ENCODE results near the gene FREM3.
A peak's percentile ranks its signal among the peaks of the same experiment; 100 is the strongest.
"Not testable (repeated sequence)": the region's sequence is repeated elsewhere in the genome, so short reads cannot be mapped to it uniquely, and the experiment has no call there.

The FREM3 gene

DNA sequence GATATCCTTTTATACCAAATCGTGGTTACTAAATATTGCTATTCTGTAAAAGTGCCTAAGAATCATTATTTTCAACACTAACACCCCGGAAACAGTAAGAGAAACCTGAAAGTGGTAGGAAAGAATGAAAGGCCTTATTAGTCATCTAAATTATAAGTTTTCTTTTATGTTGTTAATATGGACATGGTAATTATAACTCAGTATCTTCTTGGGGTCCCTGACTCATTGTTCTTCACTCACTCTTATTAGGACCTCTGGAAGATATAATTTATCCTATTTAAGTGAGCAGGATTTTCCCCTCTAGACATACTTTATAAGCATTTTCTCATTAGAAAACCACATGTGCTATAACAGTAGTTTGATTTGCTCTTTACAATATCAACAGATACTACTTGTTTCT is 136.0 kb downstream of the FREM3 start:
- no peak for DNase-seq

DNA sequence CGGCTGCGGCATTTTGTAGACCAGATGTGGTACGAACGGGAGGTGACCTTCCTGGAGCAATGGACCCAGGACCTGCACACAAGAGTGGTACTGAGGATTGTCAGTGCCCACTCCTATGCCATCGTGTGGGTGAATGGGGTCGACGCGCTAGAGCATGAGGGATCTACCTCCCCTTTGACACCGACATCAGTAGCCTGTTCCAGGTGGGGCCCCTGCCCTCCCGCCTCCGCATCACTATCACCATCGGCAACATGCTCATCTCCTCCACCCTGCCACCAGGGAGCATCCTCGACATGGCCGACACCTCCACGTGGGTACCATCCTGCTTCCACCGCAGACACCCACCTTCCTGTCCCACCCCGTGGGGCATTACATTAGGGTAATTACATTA is 140.7 kb downstream of the FREM3 start:
- no peak for DNase-seq

DNA sequence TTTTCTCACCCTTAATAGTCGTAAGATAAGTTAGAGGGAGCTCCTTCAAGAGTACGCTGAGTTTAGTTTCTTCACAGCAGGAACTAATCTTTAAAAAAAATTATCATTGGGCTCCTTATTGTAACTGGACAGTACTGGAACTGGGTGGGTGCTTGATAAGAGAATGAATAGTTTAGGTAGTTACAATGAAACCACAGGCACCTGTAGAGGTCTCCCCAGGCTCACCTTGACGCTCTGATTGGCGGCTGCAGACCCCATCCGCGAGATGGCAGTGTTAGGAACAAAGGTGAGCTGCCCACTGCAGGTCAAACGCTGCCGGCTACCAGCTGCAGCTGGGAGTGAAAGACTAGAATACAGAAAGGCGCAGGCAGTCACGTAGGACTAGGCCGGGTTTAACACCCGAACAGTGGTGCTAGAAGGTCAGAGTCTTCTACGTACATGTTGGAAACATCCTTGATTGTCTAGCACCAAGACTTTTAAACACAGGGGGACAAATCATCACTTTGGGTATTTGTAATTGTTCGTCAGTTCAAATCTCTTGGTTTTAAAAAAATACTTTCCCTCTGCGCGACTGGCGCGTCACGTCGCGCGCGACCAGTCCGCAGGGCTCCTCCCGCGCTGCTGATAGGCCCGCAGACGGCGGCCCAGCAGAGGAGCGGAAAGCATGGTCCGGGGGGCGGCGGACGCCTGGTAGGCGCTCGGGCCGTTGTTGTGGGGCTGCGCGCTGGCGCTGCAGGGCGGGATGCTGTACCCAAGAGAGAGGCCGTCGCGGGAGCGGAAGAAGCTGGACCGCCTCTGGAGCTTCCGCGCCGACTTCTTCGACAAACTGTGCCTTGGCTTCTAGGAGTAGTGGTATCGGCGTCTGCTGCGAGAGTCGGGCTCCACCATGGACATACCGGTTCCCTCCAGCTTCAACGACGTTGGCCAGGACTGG is 141.4 kb downstream of the FREM3 start:
- DNase-seq = peak; percentile 9

DNA sequence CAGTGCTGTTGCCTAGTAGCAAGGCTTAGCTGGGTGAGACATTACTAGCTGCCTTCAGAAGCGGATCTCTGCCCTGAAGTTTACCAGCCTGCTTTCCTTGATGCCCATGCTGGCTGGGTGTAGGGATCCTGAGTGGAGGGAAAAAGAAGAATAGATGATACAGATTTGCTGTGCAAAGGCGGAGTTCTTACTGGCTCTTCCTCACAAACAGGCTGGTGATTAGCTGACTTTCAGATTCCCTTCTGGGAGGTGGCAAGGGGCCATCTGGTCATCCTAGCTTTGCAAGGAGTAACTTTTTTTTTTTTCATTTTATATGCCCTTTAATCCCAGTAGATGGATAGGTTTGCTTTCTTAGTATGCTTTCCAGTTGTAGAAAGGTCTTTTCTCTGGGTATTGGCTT is 142.2 kb downstream of the FREM3 start:
- DNase-seq = no peak

DNA sequence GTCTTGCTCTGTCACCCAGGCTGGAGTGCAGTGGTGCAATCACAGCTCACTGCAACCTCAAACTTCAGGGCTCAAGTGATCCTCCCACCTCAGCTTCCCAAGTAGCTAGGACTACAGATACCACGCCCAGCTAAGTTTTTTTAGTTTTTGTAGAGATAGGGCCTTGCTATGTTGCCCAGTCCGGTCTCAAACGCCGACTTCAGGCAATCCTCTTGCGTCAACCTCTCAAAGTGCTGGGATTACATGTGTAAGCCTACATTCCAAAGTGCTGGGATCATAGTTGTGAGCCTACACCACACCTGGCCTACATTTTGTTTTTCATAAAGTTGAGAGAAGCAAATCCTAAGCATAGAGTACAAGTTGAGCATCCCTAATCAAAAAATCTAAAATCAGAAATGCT is 144.8 kb downstream of the FREM3 start:
- no peak for DNase-seq

DNA sequence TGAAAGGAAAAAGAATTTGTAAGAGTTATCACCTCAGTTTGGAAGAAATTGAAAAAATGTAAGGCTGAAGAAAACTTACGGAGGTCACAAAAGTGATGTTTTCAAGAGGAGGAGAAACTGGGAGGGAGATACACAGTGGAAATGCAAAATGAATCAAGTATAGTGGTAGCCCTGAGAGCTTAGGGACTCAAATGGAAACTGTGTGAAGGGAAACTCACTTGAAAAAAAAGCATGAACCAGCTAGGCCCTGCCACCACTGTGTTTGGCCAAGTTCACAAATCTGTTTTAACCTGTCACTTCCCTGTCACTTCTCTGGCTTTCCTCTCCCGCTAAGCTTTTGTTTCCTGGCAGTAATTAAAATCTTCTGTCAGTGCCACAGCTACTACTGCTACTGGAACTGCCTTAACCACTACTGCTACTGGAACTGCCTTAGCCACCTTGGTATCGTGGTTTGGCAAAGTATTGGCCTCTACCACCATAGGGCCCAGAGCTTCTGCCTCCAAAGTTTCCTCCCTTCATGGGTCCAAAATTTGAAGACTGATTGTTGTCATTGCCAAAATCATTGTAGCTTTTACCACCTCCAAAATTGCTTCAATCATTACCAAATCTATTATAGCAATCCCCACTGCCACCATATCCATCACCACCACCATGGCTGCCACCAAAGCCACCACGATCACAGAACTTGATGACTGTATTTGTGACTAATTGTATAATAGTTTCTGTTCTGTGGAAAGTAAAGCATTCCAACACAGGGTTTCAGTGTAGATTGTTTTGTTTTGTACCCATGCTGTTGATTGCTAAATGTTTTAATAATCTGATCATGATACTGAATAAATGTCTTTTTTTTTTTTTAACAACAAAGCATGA is 145.5 kb downstream of the FREM3 start:
- DNase-seq = no peak

DNA sequence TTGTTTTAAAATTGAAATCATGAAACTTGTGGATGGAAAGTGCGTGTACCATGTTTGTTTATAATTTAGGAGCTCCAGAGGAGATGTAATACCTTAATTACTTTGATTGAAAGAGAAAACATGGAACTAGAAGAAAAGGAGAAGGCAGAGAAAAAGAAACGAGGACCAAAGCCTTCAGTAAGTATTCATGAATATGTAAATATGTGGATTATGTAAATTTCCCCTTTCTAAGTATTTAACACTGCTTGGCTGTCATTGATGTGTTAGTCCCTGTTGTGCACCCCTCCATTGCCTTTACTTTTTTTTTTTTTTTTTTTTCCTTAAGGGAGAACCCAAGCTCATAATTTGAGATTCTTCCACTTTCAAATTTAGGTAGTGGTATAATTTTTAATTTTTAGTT is 150.5 kb downstream of the FREM3 start:
- DNase-seq = no peak

DNA sequence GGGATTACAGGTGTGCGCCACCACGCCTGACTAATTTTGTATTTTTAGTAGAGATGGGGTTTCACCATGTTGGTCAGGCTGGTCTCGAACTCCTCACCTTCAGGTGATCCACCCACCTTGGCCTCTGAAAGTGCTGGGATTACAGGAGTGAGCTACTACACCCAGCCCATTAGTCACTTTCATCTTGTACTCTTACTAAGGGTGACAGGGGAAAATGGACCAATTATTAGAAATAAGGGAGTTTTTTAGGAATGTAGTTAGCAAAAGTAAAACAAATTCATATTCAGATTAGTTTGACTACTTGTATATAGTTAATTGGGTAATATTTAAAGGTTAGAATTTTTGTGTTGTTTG is 160.8 kb downstream of the FREM3 start:
- no peak for DNase-seq

DNA sequence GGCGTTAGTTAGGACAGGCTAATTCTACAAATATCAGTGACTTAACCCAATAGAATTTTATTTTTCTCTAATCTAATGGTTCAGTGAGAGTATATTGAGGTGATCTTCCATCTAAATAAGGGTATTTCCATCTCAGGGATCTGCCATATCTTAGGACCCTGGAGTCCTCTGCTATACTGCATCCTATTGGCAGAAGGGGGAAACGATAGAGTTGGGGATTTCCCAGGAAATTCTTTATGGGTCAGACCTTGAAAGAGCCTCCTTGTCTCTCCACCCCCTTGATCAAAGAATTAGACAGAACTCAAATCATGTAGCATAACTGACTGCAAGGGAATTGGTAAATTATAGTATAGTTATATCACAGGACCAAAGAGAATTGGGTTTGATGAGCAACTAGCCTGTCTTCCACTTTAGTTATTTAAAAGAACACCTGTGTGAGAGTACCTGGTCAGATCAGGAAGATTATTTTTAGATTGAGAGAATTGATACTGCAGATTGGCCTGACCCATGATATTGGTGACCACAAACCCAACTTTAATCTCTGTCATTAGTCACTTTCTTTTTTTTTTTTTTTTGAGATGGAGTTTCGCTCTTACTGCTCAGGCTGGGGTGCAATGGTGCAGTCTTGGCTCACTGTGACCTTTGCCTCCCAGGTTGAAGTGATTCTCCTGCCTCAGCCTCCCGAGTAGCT is 161.4 kb downstream of the FREM3 start:
- no peak for DNase-seq

DNA sequence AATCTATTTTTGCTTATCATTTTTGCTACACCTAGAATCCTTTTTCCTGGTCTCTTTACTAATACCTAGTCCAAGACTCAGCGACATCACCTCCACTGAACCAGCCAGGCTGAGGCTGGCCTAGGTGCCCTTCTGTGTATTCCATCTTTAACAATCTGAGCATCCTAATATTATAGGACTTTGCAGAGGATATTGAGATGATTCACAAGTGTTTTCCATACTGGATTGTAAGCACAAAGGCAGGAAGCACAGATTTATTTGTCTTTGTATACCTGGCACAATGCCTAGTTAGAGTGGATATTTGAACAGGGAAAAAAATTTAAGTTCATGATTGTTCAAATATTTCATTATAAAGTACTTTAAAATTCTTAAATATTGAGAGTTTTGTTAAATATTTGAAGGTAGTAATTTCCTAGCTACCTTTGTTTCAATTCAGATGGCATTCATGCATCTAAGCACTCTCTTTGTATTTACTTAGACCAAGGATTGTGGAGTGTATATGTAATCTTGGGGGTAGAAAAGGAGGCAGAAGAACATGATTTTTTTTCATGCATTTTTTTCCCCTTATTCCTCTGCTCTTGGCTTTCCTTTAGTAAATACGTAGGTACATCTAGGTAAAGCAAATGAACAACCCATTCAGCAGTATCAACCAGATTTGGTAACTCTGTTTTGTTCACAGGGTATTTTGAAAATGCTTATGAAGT is 168.5 kb downstream of the FREM3 start:
- DNase-seq = no peak

DNA sequence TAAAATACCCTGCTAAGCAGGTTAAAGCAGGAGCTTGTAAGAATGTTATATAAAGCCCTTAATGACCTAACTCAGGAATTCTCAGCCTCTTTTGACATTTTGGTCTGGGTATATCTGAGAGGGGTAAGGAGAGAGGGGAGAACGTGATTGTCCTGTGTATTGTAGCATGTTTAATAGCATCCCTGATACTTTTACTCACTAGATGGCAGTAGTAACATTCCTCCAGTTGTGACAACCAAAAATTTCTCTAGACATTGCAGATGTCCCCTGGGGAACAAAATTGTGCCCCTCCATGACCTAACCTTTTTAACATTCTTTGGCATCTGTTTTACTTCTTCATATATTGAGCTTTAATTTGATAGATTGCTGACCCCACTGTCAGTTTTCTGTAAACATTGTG is 169.1 kb downstream of the FREM3 start:
- no peak for DNase-seq

DNA sequence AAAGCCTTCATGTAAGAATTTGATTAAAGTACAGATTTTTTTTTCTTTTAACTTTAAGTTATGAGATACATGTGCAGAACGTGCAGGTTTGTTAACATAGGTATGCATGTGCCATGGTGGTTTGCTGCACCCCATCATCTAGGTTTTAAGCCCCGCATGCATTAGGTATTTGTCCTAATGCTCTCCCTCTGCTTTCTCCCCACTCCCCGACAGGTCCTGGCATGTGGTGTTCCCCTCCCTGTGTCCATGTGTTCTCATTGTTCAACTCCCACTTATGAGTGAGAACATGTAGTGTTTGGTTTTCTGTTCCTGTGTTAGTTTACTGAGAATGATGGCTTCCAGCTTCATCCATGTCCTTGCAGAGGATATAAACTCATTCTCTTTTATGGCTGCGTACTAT is 172.4 kb downstream of the FREM3 start:
- not testable (repeated sequence) for DNase-seq

Data from inflammatory macrophage treated with lipopolysaccharide for 1 hour (primary cell).